HS-5 (cell line): Measurements from ENCODE around the gene SPTBN4.
"Not testable (repeated sequence)": the region's sequence is repeated elsewhere in the genome, so short reads cannot be mapped to it uniquely, and the experiment has no call there.

Experiments
- DNase-seq: peaks from one replicate; pipeline ENCODE4 v3.0.0-alpha.2; 2012; ENCODE audit warnings: low read depth

SPTBN4 gene

GRCh38 chr19:40466985-40467734, at the start of gene SPTBN4:
TSS of gene SPTBN4 (plus strand) at chr19:40467001. CDS start at chr19:40472622, 5,621 bp downstream.
- DNase-seq, result no peak

- DNase-seq, result no peak
These were observed 49.2 kb upstream of the SPTBN4 start for GRCh38 chr19:40417643-40417981.

- no peak for DNase-seq
These were observed 48.8 kb upstream of the SPTBN4 start for GRCh38 chr19:40418040-40418439.

DNA sequence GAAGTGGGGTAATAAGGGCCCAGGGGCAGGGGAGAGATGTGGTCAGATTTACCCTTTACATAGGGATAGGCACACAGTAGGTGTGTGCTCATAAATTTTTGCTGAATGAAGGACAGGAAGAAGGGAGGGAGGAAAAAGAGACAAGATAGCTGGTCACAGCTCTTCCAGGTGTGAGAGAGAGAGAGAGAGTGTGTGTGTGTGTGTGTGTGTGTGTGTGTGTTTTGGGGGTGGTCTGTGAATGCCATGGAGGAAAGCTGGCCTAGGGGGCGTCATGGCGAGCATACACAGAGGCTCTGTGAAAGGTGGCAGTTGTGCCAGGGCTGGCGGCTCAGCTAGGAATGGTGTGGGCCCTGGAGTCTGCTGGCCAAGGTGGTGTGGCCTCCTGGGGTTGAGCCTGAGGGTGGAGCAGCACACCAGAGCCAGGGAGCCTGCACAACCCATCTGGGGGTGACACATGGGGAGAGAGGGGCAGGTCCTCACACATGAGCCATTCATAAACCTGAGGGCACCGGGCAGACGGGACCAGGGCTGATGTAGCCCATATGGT, 47.7 kb upstream of the SPTBN4 start:
- no peak for DNase-seq

GRCh38 chr19:40419780-40420179, 47.0 kb upstream of the SPTBN4 start:
- DNase-seq, result no peak

DNA sequence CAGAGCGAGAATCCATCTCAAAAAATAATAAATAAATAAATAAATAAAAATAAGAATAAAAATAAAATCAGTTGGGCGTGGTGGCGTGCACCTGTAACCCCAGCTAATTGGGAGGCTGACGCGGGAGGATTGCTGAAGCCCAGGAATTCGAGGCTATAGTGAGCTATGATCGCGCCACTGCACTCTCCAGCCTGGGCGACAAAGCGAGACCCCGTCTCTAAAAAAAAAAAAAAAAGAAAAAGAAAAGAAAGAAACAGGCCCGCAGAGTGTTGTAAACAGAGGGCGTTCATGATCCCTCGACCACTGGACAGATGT, 46.4 kb upstream of the SPTBN4 start:
- no peak for DNase-seq

DNA sequence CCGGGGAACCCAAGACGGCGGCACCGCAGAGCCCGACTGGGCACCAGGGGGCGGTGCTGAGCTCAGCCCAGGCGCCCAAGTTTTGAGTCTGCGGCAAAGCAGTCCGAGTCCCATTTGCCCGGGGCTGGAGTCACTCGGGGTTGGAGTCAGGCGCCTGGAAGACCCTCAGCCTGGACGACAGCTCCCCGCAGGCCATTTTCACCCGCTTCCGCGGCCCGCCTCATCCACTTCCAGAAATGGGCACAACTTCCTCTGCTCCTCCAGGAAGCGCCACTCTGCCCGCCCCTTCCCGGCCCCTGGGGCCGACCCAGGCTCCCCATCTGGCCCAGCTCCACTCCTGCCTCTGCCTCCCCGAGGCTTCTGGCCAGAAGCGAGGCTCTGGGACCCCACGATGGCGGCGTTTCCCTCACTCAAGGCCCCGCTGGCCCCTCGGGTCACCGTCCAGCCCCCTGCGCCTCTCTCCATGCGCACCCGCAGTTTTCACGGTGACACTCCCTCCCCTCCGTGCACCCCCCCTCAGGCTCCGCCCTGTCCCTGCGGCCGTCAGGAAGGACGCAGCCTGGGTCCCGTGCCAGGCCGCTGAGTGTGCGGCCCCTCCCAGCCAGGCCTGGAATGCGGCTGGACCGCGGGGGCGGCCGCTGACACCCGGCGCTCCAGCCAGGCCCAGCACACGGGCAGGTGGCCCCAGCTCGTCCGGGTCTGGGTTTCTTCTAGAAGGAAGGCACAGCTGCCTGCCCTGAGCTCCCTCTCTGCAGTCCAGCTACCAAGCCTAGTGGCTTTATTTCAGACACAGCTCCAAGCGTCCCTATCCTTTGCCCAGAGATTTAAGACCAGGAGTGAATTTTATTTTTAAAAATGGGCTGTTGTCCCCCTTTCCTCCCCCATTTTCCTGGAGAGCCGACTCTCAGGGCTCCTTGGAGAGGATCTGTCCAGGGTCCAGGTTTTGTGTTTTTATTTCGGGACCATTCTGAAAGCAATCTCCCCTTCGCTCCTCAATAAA, 45.7 kb upstream of the SPTBN4 start:
- peak; percentile 81 for DNase-seq

DNA sequence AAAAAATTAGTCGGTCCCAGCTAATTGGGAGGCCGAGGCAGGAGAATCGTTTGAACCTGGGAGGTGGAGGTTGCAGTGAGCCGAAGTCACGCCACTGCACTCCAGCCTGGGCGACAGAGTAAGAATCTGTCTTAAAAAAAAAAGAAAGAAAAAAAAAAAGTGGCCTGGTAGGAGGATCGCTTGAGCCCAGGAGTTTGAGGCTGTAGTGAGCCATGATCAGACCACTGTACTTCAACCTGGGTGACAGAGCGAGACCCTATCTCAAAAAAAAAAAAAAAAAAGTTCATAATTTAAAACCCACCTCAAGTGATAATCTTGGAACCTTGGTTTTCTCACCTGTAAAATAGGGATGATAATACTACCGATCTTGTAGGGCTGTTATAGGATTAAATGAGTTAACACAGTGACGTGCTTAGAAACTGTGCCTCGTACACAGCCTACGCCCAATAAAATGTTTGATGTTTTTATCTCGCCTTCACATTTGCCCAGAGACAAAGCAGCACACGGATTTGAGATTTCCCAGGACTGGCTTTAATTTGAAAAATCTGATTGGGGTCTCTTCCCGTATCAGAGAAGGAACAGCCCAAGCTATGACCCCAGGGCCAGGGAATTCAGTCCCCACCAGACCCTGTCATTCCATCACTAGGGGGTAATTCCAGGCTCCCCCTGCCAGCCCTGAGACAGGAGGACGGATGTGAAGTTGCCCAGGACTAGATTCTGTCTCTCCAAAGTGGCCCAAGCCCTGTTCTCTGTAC, 44.6 kb upstream of the SPTBN4 start:
- no peak for DNase-seq

GRCh38 chr19:40422748-40423566, 43.8 kb upstream of the SPTBN4 start:
- DNase-seq, result no peak

DNA sequence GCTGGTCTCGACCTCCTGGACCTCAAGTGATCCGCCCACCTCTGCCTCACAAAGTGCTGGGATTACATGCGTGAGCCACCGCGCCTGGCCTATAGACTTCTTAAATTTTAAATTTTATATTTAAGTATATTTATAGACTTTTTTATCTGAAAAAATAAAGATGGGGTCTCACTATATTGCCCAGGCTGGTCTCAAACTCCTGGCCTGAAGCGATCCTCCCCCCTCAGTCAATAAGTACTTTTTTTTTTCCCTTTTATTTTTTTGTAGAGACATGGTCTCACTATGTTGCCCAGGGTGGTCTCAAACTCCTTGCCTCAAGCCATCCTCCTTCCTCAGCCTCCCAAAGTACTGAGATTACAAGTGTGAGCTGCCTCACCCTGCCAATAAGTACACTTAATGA, 42.9 kb upstream of the SPTBN4 start:
- DNase-seq, result no peak

DNA sequence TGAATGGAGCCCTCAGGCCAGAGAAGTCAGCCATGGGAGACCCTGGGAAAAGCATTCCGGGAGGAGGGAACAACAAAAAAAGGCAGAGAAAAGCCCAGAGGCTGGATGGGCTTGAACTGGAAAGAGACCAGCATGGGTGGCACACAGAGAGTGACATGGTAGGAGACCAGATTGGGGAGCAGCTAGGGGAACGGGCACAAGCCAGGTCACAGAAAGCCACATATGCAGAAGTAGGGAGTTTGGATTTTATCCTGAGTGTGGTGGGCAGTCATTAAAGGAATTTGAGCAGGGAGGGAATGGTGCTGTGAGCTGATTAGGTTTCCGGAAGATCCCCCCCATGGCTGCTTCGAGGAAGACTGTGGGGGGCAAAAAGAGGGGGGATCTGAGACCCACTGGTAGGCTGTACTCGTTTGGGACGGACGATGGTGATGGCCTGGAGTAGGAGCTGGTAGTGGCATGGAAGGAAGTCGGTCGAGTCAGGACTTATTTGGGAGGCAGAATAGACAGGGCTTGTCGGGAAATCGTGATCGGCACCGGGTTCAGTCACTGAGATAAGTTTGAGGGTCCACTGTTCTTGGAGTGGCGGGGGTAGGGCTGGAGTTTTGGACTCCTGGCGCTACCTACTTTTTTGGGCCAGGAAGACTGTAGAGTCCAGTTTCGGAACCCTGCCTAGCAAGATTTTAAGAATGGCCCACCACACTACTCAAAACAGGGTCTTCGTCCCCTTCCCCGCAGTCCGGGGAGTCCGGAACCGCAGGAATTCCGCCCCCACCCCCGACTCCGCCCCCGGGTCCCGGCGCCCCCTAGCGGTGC, 42.0 kb upstream of the SPTBN4 start:
- DNase-seq, result no peak

DNA sequence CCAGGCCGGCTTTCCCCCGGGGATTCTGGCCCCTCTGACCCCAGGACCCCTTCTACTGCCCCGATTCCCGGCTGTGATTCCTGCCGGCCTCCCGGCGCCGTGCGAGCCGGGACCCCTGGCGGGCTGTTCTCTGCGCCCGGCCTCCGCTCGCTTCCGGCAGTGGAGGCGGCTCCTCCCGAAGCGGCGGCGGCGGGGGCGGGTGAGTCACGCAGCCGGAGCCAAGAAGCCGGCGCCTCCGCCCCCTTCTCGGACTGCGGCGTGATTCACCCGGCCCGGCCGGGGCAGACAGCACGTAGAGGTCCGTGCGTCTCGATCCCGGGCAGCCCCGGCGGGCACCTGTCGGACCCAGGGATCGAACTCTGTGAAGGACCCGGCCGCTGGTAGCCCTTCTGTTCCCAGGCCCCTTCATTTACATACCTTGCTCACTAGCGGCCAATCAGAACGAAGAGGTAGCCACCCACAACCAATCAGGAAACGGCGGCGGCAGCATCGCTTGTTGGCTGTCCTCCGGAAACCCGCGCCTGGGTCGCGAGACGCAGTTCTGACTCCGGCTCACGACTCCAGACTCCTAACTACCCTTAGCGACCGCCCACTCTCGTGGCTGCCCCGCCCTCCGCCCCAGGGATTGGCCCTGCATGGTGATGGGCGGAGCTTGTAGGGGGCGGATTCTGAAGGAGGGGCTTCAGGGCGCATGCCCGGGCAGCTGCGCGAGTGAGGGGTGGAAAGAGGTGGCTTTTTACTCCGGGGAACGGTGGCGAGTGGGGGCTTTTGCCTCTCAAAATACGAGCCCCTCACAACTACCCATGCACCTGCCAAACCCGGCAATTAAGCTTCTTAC, 41.1 kb upstream of the SPTBN4 start, which contains the start of gene SERTAD1:
Gene SERTAD1 (minus strand): TSS at position 543 of the 838 bp plus-strand sequence. CDS start 2,446 bp downstream, outside the sequence.
- DNase-seq, result peak; percentile 94

- DNase-seq, result not testable (repeated sequence)
These were observed 38.6 kb upstream of the SPTBN4 start for GRCh38 chr19:40428197-40428596.

- not testable (repeated sequence) for DNase-seq
These were observed 36.6 kb upstream of the SPTBN4 start for GRCh38 chr19:40430242-40430641.

GRCh38 chr19:40431698-40432097, 35.1 kb upstream of the SPTBN4 start:
- DNase-seq, result no peak

GRCh38 chr19:40432760-40433159, 34.0 kb upstream of the SPTBN4 start:
- DNase-seq, result not testable (repeated sequence)

GRCh38 chr19:40433391-40434216, 33.2 kb upstream of the SPTBN4 start:
- DNase-seq, result peak; percentile 58

DNA sequence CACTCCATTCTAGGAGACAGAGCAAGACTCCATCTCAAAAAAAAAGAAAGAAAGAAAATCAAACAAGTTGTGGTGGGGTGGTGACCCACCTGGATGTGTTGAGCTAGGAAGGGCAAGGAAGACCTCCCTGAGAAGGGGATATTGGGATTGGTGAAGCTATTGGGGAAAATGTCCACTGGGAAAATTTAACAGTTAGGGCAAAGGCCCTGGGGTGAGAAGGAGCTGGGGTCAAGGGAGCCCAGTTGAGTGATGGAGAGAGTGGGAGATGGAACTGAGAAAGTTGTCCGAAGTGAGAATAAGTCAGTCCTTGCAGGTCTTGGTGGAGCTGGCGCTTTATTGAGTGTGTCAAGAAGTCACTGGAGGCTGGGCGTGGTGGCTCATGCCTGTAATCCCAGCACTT, 28.5 kb upstream of the SPTBN4 start:
- no peak for DNase-seq
